Mesodermal cell (in vitro differentiated cells): ENCODE measurements around the gene DCTPP1.
"Not testable (repeated sequence)": the region's sequence is repeated elsewhere in the genome, so short reads cannot be mapped to it uniquely, and the experiment has no call there.

Source experiments
- H3K27ac ChIP-seq: 2 replicates; pipeline ENCODE4 v1.7.0; 2013; ENCODE audit warnings: mild to moderate bottlenecking, low read depth, low read length, moderate library complexity; ENCODE audit not compliant: severe bottlenecking
- H3K36me3 ChIP-seq: 2 replicates; pipeline ENCODE4 v1.7.1; 2013; ENCODE audit warnings: mild to moderate bottlenecking, low read length, moderate library complexity; ENCODE audit not compliant: control insufficient read depth, insufficient read depth
- H3K4me1 ChIP-seq: one replicate; pipeline ENCODE4 v1.7.1; 2013; ENCODE audit warnings: mild to moderate bottlenecking, low read length; ENCODE audit not compliant: insufficient read depth, control insufficient read depth, poor library complexity, severe bottlenecking
- H3K4me3 ChIP-seq: 2 replicates; pipeline ENCODE4 v1.7.0; 2013; ENCODE audit warnings: low read length, control low read depth, mild to moderate bottlenecking; ENCODE audit not compliant: insufficient read depth, poor library complexity, severe bottlenecking; ENCODE audit errors: extremely low read depth
- H3K9me3 ChIP-seq: 2 replicates; pipeline ENCODE4 v1.7.1; 2013; ENCODE audit warnings: mild to moderate bottlenecking, low read length, moderate library complexity; ENCODE audit not compliant: control insufficient read depth
- WGBS, 2 experiments: methylation state at CpG; one replicate each; pipeline ENCODE4 v1.1.5; 2013; ENCODE audit warnings: missing lambda C conversion rate in 2 of 2; ENCODE audit not compliant: insufficient coverage in 2 of 2; 5-methylcytosine and 5-hydroxymethylcytosine counted together

The DCTPP1 gene

GRCh38 chr16:30464078-30464477 lies 34.2 kb upstream of the DCTPP1 start:
- no peaks in the 10 kb centered on the region for H3K36me3 ChIP-seq
- no peak overlapping the region for H3K27ac ChIP-seq
- H3K9me3 ChIP-seq: no peaks in the 10 kb centered on the region
- 84 to 98% methylated on average over 6 of the region's 7 CpGs for whole genome bisulfite sequencing, 2 experiments
- no peak overlapping the region for H3K4me3 ChIP-seq
- no peaks in the 10 kb centered on the region for H3K4me1 ChIP-seq

GRCh38 chr16:30461426-30461825 lies 31.6 kb upstream of the DCTPP1 start:
- not testable (repeated sequence) for H3K9me3 ChIP-seq, H3K27ac ChIP-seq, H3K36me3 ChIP-seq, H3K4me3 ChIP-seq, H3K4me1 ChIP-seq
- whole genome bisulfite sequencing, 2 experiments: 88 to 95% methylated on average over 4 of the region's 5 CpGs

- Histone ChIP-seq H3K27ac (no peak overlapping the region), H3K4me1 (no peaks in the 10 kb centered on the region), H3K9me3 (no peaks in the 10 kb centered on the region), H3K4me3 (no peak overlapping the region), H3K36me3 (no peaks in the 10 kb centered on the region)
- 91 to 92% methylated on average over 10 to 11 of the region's 11 CpGs for WGBS, 2 experiments
These were observed 29.6 kb upstream of the DCTPP1 start for GRCh38 chr16:30459456-30459855.

GRCh38 chr16:30458561-30459394 lies 28.9 kb upstream of the DCTPP1 start:
- H3K27ac ChIP-seq: no peak overlapping the region
- H3K9me3 ChIP-seq: no peaks in the 10 kb centered on the region
- no peaks in the 10 kb centered on the region for H3K4me1 ChIP-seq
- WGBS, 2 experiments: 89 to 92% methylated on average over 15 to 19 of the region's 22 CpGs
- no peaks in the 10 kb centered on the region for H3K36me3 ChIP-seq
- no peak overlapping the region for H3K4me3 ChIP-seq

- no peak overlapping the region for H3K4me3 ChIP-seq
- no peaks in the 10 kb centered on the region for H3K36me3 ChIP-seq
- no peaks in the 10 kb centered on the region for H3K9me3 ChIP-seq
- WGBS, 2 experiments: 94 to 95% methylated on average over 11 to 13 of the region's 16 CpGs
- no peaks in the 10 kb centered on the region for H3K4me1 ChIP-seq
- no peak overlapping the region for H3K27ac ChIP-seq
These were observed 28.1 kb upstream of the DCTPP1 start for GRCh38 chr16:30457743-30458560.

- no peak overlapping the region for H3K4me3 ChIP-seq
- no peaks in the 10 kb centered on the region for H3K36me3 ChIP-seq
- H3K9me3 ChIP-seq: no peaks in the 10 kb centered on the region
- H3K27ac ChIP-seq: no peak overlapping the region
- no peaks in the 10 kb centered on the region for H3K4me1 ChIP-seq
- 100% methylated on average over 1 of the region's 1 CpG; no CpG with 5 or more reads in 1 of the 2 experiments for WGBS, 2 experiments
These were observed 27.4 kb upstream of the DCTPP1 start for GRCh38 chr16:30457256-30457655.

- H3K4me1 ChIP-seq: no peaks in the 10 kb centered on the region
- no peaks in the 10 kb centered on the region for H3K36me3 ChIP-seq
- H3K9me3 ChIP-seq: no peaks in the 10 kb centered on the region
- H3K4me3 ChIP-seq: no peak overlapping the region
- no CpG with 5 or more reads among the region's 1 CpG for WGBS, 2 experiments
- no peak overlapping the region for H3K27ac ChIP-seq
These were observed 26.5 kb upstream of the DCTPP1 start for GRCh38 chr16:30456302-30456701.

- H3K27ac ChIP-seq, H3K4me1 ChIP-seq, H3K36me3 ChIP-seq, H3K4me3 ChIP-seq, H3K9me3 ChIP-seq: not testable (repeated sequence)
- 85 to 92% methylated on average over 12 to 15 of the region's 20 CpGs for WGBS, 2 experiments
These were observed 23.1 kb upstream of the DCTPP1 start for GRCh38 chr16:30452709-30453580.

GRCh38 chr16:30449116-30449435 lies 19.2 kb upstream of the DCTPP1 start:
- Histone ChIP-seq H3K9me3 (peaks cover 10% of the 10 kb centered on the region), H3K27ac (no peak overlapping the region), H3K36me3 (peaks cover 8% of the 10 kb centered on the region), H3K4me3 (no peak overlapping the region), H3K4me1 (no peaks in the 10 kb centered on the region)
- 81 to 100% methylated on average over 1 to 2 of the region's 3 CpGs for WGBS, 2 experiments

GRCh38 chr16:30447512-30448226 lies 17.8 kb upstream of the DCTPP1 start:
- no peak overlapping the region for H3K27ac ChIP-seq
- no peak overlapping the region for H3K4me3 ChIP-seq
- peaks cover 12% of the 10 kb centered on the region for H3K9me3 ChIP-seq
- H3K4me1 ChIP-seq: no peaks in the 10 kb centered on the region
- H3K36me3 ChIP-seq: peaks cover 20% of the 10 kb centered on the region
- 88 to 89% methylated on average over 8 to 12 of the region's 12 CpGs for WGBS, 2 experiments
